Activated CD4-positive, alpha-beta T cell treated with anti-CD3 and anti-CD28 coated beads, Interleukin-2, amount 50 U/mL, for 24 hours (primary cell): ENCODE measurements around the gene FOXP1.

Experiments
- DNase-seq, 2 donors: peaks; one replicate each; pipeline ENCODE4 v3.0.0-alpha.2; 2020; ENCODE audit warnings: low read depth in 1 of 2, low spot score in 1 of 2

FOXP1 gene

DNA sequence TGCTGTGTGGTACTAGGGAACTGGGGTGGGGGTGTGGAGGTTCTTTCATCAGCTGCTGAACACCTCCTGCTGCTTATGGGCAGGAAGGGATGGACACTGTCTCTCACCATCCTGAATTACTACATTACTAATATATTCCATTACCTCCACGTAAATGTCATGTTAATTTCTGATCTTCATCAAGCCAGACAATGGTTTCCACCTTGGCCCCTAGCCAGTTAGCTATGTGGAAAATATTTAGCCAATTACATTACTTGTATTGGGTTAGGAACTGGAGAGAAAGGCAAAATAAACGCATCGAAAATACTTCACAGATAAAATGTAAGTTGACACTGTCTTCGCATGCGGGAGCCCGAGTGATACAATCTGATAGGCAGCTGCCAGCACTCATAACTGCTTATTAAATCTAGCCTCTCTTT, 95.1 kb downstream of the FOXP1 start:
- DNase-seq, result peak in 1 of 2 donors; percentile 56

DNA sequence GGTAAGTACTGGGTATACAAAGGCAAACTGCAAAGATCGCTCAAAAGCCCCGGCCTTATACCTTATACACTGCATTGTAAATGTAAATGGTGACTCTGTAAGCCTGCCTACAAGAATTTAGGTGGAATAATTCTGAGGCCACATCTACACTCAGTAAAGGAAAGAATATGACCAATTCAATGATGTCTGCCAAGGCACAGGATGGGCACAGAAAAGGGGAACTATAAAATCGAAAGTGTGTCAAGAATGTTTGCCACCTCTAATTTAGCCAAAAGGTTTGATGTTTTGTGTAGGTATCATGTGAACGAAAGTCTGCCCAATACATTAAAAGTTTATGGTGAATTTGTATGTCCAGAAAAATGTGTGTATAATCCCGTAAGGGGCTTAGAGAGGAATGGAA, 96.1 kb downstream of the FOXP1 start:
- DNase-seq, result no peak

DNA sequence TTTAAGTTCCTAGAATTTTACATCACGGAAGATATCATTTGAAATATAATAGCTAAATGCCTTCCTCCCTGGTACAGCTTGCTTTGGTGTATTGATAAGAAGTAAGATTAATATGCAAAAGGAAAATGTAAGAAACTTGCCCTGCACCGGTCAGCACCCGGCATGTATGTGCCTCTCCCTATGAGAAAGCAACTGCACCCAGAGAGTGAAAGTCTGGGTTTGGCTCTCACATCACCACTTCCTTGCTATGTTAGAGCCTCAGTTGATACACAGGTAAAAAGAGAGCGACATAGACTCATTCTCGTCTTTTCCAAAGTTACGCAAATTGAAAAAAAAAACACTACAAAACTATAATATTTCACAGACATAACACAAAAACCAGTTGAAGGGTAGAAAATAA, 96.7 kb downstream of the FOXP1 start:
- peak in 1 of 2 donors; percentile 33 for DNase-seq

DNA sequence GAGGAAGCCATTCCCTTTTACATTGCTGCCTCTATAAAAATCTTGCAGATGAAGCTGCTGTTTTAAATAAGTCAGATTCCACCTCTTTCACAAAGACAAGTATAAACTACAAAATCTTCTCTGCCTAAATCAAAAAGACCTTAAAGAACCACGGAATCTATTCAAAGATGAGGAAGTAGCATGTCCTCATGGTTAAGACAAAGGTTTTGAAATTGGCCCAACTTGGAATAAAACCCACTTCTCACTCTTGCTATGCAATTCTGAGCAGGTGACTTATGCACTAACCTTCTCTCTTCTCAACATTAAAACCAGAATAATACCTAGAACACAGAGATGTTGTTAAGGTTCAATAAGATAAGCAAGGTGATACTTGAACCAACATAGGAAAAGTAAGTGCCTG, 97.6 kb downstream of the FOXP1 start:
- no peak for DNase-seq

DNA sequence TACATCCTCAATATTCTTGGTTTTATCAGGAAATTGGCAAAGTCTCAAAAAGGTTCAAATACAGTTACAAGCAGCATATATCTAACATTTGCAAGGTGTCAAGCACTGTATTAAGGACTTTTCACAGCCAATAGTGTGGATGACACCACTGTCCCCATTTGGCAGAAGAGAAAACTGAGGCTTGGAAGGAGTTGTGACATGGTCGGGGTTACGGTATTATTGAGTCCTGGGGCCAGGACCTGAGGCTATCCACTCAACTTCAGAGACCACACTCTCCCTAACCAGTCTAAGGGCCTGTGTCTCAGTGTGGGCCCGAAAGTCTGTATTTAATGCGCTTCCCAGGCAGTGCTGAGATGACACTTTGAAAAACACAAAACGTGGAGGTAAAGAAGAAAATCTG, 99.1 kb downstream of the FOXP1 start:
- DNase-seq, result no peak

DNA sequence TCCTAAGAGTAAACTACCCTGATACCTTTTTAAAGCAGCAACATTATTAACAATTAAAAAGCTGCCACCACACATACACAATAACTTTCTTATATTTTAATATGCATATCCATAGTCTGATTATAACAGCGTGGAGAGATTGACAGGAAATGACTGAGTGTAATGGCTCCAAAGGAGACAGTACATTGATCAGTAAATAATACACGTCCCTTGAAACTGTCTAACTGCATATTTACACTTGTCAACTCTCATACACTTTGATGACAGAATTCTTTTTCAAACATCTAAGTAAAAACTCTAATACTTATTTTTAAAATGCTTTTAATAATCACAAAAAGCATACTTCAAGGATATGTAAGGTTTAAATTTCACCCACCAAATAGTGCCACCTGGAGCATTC, 99.5 kb downstream of the FOXP1 start:
- DNase-seq, result no peak

DNA sequence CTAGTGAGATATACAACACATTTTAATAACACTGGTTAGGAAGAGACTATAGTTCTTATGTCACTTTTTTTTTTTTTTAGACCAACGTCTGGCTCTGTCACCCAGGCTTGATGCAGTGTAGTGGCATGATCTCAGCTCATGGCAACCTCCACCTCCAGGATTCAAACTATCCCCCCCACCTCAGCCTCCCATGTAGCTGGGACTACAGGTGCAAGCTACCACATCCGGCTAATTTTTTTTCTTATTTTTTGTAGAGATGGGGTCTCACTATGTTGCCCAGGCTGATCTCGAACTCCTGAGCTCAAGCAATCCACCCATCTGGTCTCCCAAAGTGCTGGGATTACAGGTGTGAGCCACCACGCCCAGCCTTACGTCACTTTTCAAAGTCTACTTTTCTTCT, 100.8 kb downstream of the FOXP1 start:
- DNase-seq, result no peak

DNA sequence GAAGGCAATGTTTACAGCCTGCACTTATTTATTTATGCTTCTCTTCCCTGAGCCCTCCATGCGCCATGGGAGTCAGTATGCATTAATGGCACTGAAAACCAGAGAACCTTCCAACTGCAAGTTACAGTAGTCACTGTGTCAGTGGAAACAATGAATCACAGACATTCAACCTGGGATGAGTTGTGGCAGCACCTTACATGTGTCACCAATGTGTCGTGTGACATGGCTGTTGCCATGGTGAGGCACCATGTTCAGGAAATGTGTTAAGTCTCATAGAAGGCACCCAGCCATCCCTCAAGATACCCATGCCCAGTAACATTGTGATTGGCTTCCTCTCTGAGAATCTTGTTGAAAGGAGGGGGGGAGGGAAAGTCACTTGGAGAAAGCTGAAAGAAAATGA, 105.0 kb downstream of the FOXP1 start:
- peak in 1 of 2 donors; percentile 85 for DNase-seq

DNA sequence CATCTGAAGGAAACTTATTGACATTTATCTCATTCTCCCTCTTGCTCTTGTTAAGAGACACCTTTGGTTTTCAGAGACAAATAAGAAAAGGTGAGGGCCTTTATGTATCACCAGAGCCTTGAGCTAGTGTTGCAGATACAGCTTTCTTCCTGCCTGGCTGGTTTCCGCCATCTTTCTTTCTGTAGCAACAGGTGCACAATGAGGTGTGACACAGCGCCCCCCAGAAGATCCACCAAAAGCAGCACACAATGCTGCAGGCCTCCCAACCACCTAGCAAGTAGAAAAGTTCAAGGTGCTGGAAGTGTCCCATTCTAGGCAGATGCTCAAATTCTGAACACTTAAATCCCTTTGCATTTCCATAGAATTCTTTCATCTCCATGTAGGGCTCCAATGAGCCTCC, 106.6 kb downstream of the FOXP1 start:
- no peak for DNase-seq

DNA sequence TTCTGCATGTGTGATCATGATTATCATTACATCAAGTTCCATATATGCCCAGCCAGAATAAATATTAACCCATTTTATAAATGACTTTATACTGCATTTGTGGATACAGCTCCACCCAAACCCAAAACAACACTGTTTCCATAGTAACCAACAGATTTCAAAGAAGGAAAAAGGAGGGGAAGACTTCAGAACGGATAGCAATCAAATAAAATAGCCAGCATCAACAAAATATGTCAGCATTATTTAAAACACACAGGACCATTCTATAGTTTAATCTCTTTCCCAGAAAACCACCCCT, 114.4 kb downstream of the FOXP1 start:
- DNase-seq, result no peak

DNA sequence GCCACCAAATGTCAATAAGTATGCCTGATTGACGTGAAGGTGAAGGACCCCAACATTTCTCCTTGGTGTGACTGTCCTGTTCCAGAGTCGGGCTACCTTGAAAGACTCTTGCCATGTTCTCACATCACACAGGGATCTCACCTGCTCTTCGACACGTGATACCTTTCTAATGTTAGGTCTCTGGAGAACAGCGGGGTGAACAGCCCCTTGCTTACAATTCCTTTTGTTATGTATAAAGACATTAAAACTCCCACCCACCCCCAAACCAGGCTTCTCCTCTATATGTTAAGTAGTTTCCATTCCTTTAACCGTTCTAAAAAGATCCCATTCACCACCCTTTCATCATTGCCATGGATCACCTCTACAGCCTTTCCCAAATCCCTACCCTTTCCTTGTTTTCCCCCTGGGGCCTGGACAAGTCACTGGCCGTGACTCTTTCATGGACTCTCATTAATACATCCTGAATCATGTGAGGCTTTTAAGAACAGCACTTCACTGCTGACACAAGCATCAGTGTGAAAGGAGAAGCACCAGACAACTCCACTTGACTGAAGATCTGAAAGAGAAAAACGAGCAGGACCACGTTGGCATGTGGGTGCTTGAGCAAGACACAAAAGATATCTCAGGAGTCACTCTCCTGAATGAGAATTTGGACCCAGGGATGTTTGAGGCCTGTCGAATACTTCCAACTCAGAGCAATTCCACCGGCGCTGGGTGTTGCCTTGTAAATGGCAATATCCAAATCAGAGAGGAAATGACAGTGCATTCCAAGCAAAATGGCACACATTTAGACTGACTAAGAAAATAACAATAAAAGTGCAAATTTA, 115.0 kb downstream of the FOXP1 start:
- DNase-seq, result no peak

DNA sequence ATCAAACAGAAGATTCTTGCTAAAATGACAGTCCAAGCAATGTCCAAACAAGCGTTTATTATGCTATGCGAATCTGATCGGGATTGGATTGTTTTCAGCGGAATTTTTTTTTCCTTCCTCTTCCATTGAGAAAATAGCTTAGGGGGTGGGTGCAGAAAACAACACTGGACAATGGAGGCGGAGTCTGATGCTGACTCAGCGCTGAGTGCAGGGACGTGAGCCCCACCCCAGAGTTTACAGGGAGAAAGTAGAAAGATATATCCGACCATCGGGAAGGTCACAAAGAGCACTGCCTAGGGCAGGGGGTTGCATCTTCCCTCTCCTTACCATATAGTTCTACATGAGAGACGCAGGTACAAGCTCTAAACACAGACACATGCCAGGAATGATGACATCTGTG, 117.0 kb downstream of the FOXP1 start:
- DNase-seq, result no peak

DNA sequence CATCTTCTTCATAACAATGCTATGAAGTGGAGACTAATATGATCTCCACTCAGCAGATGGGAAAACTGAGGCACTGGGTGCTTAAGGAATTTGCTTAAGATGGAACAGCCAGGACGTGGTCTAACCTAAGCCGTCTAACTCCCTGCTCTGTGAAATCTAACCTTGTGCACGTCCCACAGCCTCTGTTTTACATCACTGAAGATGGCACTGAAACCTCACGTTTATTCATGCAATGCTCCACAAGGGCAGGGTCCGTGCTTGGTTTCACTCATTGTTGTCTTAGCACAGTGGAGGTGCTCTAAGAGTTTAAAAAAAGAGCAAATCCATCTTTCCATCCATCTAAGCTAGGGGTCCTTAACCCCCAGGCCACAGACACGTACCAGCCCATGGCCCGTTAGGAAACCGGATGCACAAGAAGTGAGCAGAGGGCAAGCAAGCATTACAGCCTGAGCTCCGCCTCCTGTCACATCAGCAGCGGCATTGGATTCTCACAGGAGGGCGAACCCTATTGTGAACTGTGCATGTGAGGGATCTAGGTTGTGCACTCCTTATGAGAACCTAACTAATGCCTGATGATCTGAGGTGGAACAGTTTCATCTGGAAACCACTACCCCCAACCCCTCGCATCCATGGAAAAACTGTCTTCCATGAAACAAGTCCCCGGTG, 118.0 kb downstream of the FOXP1 start:
- no peak for DNase-seq

DNA sequence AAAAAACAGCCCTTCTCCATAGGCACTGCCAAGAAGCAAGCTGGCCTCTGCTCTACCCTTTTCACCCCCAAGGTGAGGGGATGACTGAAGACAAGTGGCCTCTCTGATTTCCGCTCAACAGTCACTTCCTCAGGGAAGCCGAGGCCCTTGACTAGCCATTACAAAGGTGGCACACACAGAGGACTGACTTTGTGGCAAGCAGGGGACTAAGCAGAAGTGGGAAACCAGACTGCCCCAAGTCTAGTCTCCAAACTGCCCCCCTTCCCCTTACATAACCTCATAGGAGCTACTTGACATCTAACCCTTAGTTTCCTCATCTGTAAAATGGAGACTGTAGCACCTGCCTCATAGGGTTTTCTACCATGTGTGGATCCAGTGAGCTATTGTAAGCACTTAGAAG, 118.9 kb downstream of the FOXP1 start:
- DNase-seq, result no peak

DNA sequence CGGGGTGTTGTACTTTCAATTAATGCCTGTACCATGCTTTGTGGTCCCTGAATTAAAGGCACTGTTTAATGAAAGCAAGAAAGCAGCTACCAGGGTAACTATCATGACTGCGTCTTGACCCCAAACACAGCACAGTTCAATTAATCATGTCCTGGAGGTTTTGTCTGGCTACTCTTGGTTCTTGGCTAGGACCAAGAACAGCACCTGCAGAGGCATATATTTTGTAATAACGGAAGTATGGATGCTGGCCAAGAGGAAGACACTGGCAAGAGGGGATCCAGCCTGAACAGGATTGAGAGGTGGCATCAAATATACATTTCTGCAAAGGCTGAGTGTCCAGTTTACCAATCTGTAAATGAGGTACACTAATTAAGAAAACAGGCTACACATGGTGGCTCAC, 119.9 kb downstream of the FOXP1 start:
- DNase-seq, result no peak

DNA sequence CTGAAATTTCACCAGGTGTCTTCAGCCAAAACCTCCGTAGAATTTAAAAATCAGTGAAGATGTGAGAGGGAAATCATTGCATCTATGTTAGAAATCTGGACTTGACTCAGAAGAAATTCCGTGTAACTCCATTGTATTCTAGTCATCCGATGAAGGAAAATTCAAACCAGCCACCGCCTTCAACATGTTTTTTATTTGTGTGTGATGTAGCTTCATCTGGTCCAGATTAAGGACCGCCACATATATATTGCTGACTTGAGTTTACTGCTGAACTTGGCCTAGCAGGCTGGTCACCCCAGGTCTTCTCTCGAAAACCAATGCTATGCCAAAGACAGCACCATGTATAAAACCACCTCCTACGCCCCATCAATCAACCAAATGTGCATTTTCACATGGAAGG, 120.9 kb downstream of the FOXP1 start:
- DNase-seq, result no peak

DNA sequence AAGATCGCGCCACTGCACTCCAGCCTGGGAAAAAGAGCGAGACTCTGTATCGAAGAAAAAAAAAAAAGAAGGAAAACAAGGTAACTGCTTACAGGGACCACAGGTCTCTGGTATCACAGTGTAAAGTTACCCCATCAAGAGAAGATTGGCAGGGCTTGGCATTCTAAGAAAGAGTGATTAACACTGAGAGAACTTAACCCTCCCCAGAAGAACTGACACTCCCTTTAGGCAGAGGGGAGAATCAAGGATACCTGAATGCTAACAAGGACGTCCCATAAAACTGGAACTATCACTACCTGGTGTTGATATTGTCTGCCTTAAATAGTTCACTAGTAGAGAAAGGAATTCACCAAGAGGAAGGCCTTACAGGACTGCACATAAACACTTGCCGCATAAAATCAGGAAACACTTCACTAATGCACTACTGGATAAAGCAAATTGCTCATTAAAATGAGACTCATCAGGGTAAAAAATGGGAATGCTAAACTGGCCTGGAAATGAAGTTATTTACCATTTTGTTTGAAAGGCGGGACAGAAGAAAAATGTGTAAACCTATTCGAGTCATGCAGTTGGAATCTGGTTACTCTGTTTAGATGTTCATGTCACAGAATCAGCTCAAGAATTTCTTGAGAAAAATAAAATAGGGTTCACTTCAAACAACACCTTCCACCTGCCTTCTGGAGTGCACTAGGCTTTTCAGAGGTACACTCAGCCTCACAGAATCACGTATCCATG, 121.6 kb downstream of the FOXP1 start:
- no peak for DNase-seq

DNA sequence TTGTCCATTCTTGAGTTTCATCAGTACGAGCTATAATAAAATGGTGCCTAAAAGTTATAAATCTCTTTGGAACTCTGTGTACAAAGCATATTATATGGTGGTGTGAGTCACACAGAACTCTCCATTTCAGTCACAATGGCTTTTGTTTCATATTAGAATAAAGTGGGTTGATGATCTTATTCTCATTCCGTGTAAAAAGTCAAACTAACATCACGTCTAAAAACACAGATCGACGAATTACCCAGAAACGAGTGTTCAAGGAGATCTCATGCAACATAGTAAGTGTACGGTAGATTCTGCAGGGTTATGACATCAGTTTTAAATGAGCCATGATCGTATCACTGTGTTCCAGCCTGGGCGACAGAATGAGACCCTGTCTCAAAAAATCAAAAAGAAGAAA, 122.4 kb downstream of the FOXP1 start:
- DNase-seq, result no peak

DNA sequence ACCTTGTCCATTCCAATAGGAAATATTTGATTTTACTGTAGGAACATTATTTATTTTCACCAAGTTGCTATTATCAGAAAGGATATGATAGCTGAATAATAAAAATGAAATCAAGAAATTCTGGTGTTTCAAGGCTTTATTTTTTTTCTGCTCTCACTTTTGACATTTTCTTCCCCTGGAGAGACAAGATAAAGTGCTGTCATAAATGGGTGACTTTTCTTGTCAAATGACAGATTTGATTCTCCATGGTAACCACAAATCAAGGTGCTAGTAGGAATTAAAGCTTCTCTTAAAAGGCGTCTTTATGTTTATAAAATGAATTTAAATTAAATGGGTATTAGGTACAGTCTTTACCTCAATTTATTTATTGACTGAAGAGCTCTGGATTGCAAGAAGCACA, 124.6 kb downstream of the FOXP1 start:
- DNase-seq, result no peak

DNA sequence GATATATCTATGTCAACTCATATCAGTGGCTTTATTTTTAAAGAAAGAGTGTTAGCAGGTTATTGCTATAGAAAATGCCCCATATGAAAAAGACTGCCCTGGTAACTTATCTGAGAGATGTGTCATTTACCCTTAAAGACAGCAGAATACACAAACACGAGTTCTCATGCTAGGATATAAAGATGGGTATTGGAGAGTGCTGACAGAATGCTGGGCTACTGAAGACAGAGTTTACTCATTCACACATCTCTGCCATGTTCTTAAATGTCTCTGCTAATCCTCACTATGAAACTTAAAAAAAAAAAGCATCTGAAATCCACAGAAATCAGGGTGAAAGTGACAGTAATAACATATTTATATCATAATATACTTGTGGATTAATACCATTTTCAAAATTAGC, 126.7 kb downstream of the FOXP1 start:
- no peak for DNase-seq

DNA sequence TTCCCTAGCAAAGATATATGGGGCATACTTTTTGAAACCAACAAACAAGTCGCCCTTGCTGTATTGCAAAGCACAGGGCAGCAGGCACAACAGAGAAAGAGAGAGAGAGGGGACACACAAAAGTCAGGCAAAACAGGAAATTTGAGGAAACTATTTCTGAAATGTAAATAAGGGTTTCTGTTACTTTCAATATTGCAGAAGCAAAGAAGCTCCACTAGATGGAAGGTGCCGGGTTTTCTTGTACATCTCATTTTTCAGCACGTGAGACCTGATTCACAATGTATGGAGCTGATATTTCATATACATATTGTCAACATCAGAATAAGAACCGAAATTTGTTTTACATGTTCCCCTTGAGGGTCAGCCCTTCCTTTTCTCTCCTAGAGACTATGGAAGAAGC, 127.4 kb downstream of the FOXP1 start:
- no peak for DNase-seq
